H9 (cell line): ENCODE results near the gene MAEA. TPM values are rescaled to one million over a fixed set of nuclear protein-coding genes. Genes with fewer than 3 reads are reported as not detected.

Experiments used
- DNase-seq: peaks from one replicate; pipeline ENCODE4 v3.0.0-alpha.2; 2017
- H2AFZ ChIP-seq: one replicate; pipeline ENCODE4 v1.6.1; 2013; ENCODE audit warnings: mild to moderate bottlenecking, low read length, control low read depth, moderate library complexity
- H2AK5ac ChIP-seq: 2 replicates; pipeline ENCODE4 v1.6.1; 2013; ENCODE audit warnings: low read length, control low read depth, mixed read lengths; ENCODE audit not compliant: insufficient read length
- H2BK120ac ChIP-seq: one replicate; pipeline ENCODE4 v1.6.1; 2013; ENCODE audit warnings: low read depth, mild to moderate bottlenecking, low read length, control low read depth, inconsistent platforms; ENCODE audit not compliant: poor library complexity, severe bottlenecking
- H2BK12ac ChIP-seq: 2 replicates; pipeline ENCODE4 v1.6.1; 2013; ENCODE audit warnings: low read length, control low read depth, mixed read lengths, low read depth; ENCODE audit not compliant: insufficient read length
- H2BK15ac ChIP-seq: 2 replicates; pipeline ENCODE4 v1.6.1; 2013; ENCODE audit warnings: low read depth, low read length, control low read depth
- H2BK20ac ChIP-seq: one replicate; pipeline ENCODE4 v1.6.1; 2013; ENCODE audit warnings: low read depth, mild to moderate bottlenecking, low read length, control low read depth, inconsistent platforms; ENCODE audit not compliant: poor library complexity, severe bottlenecking
- H2BK5ac ChIP-seq: 2 replicates; pipeline ENCODE4 v1.6.1; 2013; ENCODE audit warnings: low read length, control low read depth, mixed read lengths; ENCODE audit not compliant: insufficient read length
- H3K14ac ChIP-seq: 2 replicates; pipeline ENCODE4 v1.6.1; 2013; ENCODE audit warnings: low read length, control low read depth; ENCODE audit not compliant: insufficient read depth
- H3K18ac ChIP-seq: 2 replicates; pipeline ENCODE4 v1.6.1; 2013; ENCODE audit warnings: low read depth, mild to moderate bottlenecking, mixed read lengths, low read length, control low read depth; ENCODE audit not compliant: insufficient read length
- H3K23ac ChIP-seq: 2 replicates; pipeline ENCODE4 v1.6.1; 2013; ENCODE audit warnings: low read length, control low read depth, mixed read lengths, low read depth; ENCODE audit not compliant: insufficient read length
- H3K23me2 ChIP-seq: 2 replicates; pipeline ENCODE4 v1.6.1; 2013; ENCODE audit warnings: low read depth, mild to moderate bottlenecking, mixed read lengths, low read length, control low read depth; ENCODE audit not compliant: insufficient read length, poor library complexity, severe bottlenecking
- H3K27ac ChIP-seq: 2 replicates; pipeline ENCODE4 v1.5.1; 2013; ENCODE audit warnings: low read length, control low read depth, mixed read lengths, low read depth; ENCODE audit not compliant: insufficient read length
- H3K27me3 ChIP-seq: 2 replicates; pipeline ENCODE4 v1.6.1; 2013; ENCODE audit warnings: low read length, control low read depth, inconsistent platforms; ENCODE audit not compliant: insufficient read depth
- H3K4ac ChIP-seq: 2 replicates; pipeline ENCODE4 v1.6.1; 2013; ENCODE audit warnings: low read depth, mild to moderate bottlenecking, control low read depth, inconsistent platforms, low read length, moderate library complexity
- H3K4me1 ChIP-seq: 2 replicates; pipeline ENCODE4 v1.6.1; 2013; ENCODE audit warnings: low read length, control low read depth, inconsistent platforms; ENCODE audit not compliant: insufficient read depth
- H3K4me2 ChIP-seq: 2 replicates; pipeline ENCODE4 v1.6.1; 2013; ENCODE audit warnings: low read length, control low read depth, mixed read lengths; ENCODE audit not compliant: insufficient read length, insufficient read depth
- H3K56ac ChIP-seq: 2 replicates; pipeline ENCODE4 v1.6.1; 2013; ENCODE audit warnings: low read depth, mild to moderate bottlenecking, mixed read lengths, low read length, control low read depth; ENCODE audit not compliant: insufficient read length
- H3K79me1 ChIP-seq: 2 replicates; pipeline ENCODE4 v1.6.1; 2013; ENCODE audit warnings: low read depth, mild to moderate bottlenecking, moderate library complexity, low read length, control low read depth, inconsistent platforms; ENCODE audit not compliant: insufficient read depth, poor library complexity, severe bottlenecking
- H3K79me2 ChIP-seq: 2 replicates; pipeline ENCODE4 v1.6.1; 2013; ENCODE audit warnings: low read length, control low read depth, inconsistent platforms; ENCODE audit not compliant: insufficient read depth
- H3K9ac ChIP-seq: 2 replicates; pipeline ENCODE4 v1.6.1; 2013; ENCODE audit warnings: low read length, control low read depth, mixed read lengths; ENCODE audit not compliant: insufficient read length; ENCODE audit errors: extremely low read depth
- H3K9me3 ChIP-seq: one replicate; pipeline ENCODE4 v1.6.1; 2013; ENCODE audit warnings: low read depth, low read length, inconsistent platforms; ENCODE audit not compliant: control insufficient read depth
- H3T11ph ChIP-seq: one replicate; pipeline ENCODE4 v1.6.1; 2013; ENCODE audit warnings: mild to moderate bottlenecking, low read length, control low read depth, inconsistent platforms
- H4K20me1 ChIP-seq: one replicate; pipeline ENCODE4 v1.6.1; 2013; ENCODE audit not compliant: control insufficient read depth, insufficient read length, insufficient read depth
- H4K5ac ChIP-seq: 2 replicates; pipeline ENCODE4 v1.6.1; 2013; ENCODE audit warnings: low read depth, mild to moderate bottlenecking, mixed read lengths, low read length, control low read depth; ENCODE audit not compliant: insufficient read length
- H4K8ac ChIP-seq: replicated peaks from 2 replicates; pipeline ENCODE4 v1.6.1; 2013; ENCODE audit warnings: low read length, control low read depth, mixed read lengths, low read depth; ENCODE audit not compliant: insufficient read length
- H4K91ac ChIP-seq: 2 replicates; pipeline ENCODE4 v1.6.1; 2013; ENCODE audit warnings: low read depth, mild to moderate bottlenecking, moderate library complexity, mixed read lengths, low read length, control low read depth; ENCODE audit not compliant: insufficient read length
- H3K27ac Mint-ChIP-seq, 3 experiments: 2 replicates in 2 of 3; 3 replicates in 1 of 3; pipeline ENCODE4 v1.8.0; 2020 to 2021; ENCODE audit warnings: mixed read lengths in 3 of 3, mild to moderate bottlenecking in 1 of 3, moderate library complexity in 1 of 3
- H3K27me3 Mint-ChIP-seq: 2 replicates; pipeline ENCODE4 v1.8.0; 2021; ENCODE audit warnings: low read depth, mild to moderate bottlenecking, moderate library complexity, mixed read lengths
- H3K36me3 Mint-ChIP-seq, 3 experiments: 2 replicates in 2 of 3; 3 replicates in 1 of 3; pipeline ENCODE4 v1.8.0; 2020 to 2021; ENCODE audit warnings: low read depth in 3 of 3, mixed read lengths in 3 of 3; ENCODE audit not compliant: insufficient read depth in 1 of 3
- H3K4me1 Mint-ChIP-seq, 2 experiments: 2 replicates each; pipeline ENCODE4 v1.8.0; 2020; ENCODE audit warnings: mixed read lengths in 2 of 2
- H3K4me3 Mint-ChIP-seq, 2 experiments: 2 replicates in 1 of 2; 3 replicates in 1 of 2; pipeline ENCODE4 v1.8.0; 2020 to 2021; ENCODE audit warnings: mild to moderate bottlenecking in 2 of 2, mixed read lengths in 2 of 2, moderate library complexity in 1 of 2
- H3K9me3 Mint-ChIP-seq, 2 experiments: 2 replicates in 1 of 2; 3 replicates in 1 of 2; pipeline ENCODE4 v1.8.0; 2020; ENCODE audit warnings: mild to moderate bottlenecking in 2 of 2, mixed read lengths in 2 of 2, moderate library complexity in 1 of 2
- WGBS: extraction: QIAGEN DNeasy Blood & Tissue Kit; methylation state at CpG from one replicate; pipeline ENCODE4 v1.1.7; 2013; ENCODE audit warnings: missing lambda C conversion rate, low lambda C conversion rate, mixed read lengths; ENCODE audit not compliant: insufficient read length; ENCODE audit errors: extremely low coverage; 5-methylcytosine and 5-hydroxymethylcytosine counted together
- total RNA-seq: library from RNA; stranded (reverse); gene quantifications from 2 replicates; pipeline ENCODE4 v1.2.1, GENCODE V29; 2021
- TF ChIP-seq, protein P1 (sequence below): fragments of 200-600 bp; sonication (generic); conservative IDR thresholded peaks from 3 replicates; pipeline ENCODE4 v1.8.0; 2021; ENCODE audit warnings: antibody characterized with exemption, mild to moderate bottlenecking

Gene MAEA
- total RNA-seq, 1 experiment from 2014 or later = 85.6 TPM

DNA sequence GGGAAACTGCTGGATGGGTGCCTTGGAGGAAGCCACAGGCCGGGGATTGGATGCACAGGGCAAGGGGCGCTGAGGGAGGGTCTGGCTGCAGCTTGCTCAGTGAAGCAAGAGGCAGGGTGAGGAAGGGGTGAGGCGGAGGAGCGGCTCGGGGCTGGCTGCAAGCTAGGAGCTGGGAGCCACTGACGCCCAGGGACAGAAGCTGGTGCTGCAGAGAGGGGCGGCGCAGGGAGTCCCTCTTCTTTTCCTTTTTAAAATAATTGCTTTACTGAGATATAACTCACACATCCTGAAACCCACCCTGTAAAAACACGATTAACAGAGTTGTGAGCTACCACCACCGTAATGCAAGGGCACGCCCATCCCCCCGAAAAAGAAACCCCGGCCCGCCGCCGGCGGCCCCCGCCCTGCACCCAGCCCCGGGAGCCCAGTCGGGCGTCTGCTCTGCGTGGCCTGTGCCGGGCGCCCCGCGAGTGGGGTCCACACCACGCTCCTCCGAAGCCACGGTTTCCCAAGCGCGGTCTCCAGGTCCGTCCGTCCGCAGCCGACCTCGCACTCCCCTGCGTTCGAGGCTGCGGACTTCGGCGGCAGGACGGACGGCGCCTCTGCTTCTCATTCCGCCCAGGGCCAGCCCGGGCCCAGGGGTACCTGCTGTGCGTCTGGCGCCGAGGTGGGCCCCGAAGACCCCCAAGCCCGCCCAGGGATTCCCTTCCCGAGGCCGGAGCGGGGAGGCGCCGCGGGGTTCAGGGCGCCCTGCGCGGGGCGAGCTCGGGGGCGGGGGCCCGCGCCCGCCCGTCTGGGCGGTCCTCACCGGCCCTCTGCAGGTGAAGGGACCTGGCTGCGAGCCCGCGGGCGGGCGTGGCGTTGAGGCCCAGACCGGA, 56.5 kb downstream of the MAEA start:
- Histone ChIP-seq H3K9ac (peak overlapping the region; percentile 41), H3K14ac (no peak overlapping the region; the same call in 1 of the 2 replicates), H2AK5ac (no peak overlapping the region), H4K20me1 (no peaks in the 10 kb centered on the region), H2BK15ac (no peak overlapping the region), H3K23ac (no peak overlapping the region), H3K23me2 (peaks cover 11% of the 10 kb centered on the region), H3K79me1 (no peaks in the 10 kb centered on the region), H3K4me2 (peak overlapping the region; percentile 59), H2AFZ (no peak overlapping the region), H2BK120ac (no peak overlapping the region), H3K27me3 (no peaks in the 10 kb centered on the region), H3K79me2 (no peaks in the 10 kb centered on the region), H3K56ac (no peak overlapping the region), H3K18ac (no peak overlapping the region), H3T11ph (no peak overlapping the region), H3K9me3 (no peaks in the 10 kb centered on the region), H4K8ac (no peak overlapping the region), H2BK20ac (no peak overlapping the region), H2BK12ac (no peak overlapping the region), H3K4ac (no peak overlapping the region), H3K4me1 (no peaks in the 10 kb centered on the region; the same call in 1 of the 2 replicates), H4K91ac (no peak overlapping the region), H3K27ac (no peak overlapping the region), H2BK5ac (no peak overlapping the region), H4K5ac (no peak overlapping the region)
- Mint-ChIP-seq H3K27ac (peak overlapping the region in 2 of 3 experiments; percentile 20 to 59; a peak in 4 of 7 replicates), H3K9me3 (peaks cover 0 to 4% of the 10 kb centered on the region in 2 experiments; a peak in 1 of 5 replicates), H3K4me1 (peaks cover 21 to 24% of the 10 kb centered on the region in 2 experiments), H3K4me3 (peak overlapping the region; percentile 81 to 92), H3K36me3 (peaks cover 13 to 34% (median 30%) of the 10 kb centered on the region in 3 experiments), H3K27me3 (no peaks in the 10 kb centered on the region; the same call in 1 of the 2 replicates)
- TF ChIP-seq, protein P1, sequence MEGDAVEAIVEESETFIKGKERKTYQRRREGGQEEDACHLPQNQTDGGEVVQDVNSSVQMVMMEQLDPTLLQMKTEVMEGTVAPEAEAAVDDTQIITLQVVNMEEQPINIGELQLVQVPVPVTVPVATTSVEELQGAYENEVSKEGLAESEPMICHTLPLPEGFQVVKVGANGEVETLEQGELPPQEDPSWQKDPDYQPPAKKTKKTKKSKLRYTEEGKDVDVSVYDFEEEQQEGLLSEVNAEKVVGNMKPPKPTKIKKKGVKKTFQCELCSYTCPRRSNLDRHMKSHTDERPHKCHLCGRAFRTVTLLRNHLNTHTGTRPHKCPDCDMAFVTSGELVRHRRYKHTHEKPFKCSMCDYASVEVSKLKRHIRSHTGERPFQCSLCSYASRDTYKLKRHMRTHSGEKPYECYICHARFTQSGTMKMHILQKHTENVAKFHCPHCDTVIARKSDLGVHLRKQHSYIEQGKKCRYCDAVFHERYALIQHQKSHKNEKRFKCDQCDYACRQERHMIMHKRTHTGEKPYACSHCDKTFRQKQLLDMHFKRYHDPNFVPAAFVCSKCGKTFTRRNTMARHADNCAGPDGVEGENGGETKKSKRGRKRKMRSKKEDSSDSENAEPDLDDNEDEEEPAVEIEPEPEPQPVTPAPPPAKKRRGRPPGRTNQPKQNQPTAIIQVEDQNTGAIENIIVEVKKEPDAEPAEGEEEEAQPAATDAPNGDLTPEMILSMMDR = no peak
- WGBS = no CpG with 5 or more reads among the region's 76 CpGs
- DNase-seq = peak; percentile 66
